ENCODE results near the gene GTSE1. TPM values are rescaled to one million over a fixed set of nuclear protein-coding genes. Genes with fewer than 3 reads are reported as not detected.

GTSE1 gene
- total and polyA plus RNA-seq, 2 of the 13 experiments (the other 11 are each of a cell fraction or from before 2014, with no cell fraction given), result 10.7 to 13.5 TPM

- TF ChIP-seq SYNCRIP (IDR thresholded peaks at IDR 0.05; ENCODE audit: insufficient read depth, low read depth, low read length) (no peak), MED8 (CRISPR knock-in tag; IDR thresholded peaks at IDR 0.05; ENCODE audit: insufficient replicate concordance) (no peak), SOX6 (IDR thresholded peaks at IDR 0.05) (no peak), SOX6 (CRISPR knock-in tag; IDR thresholded peaks at IDR 0.05) (no peak), ZNF263 (CRISPR knock-in tag; IDR thresholded peaks at IDR 0.05) (no peak)
- TF ChIP-seq, protein P1, sequence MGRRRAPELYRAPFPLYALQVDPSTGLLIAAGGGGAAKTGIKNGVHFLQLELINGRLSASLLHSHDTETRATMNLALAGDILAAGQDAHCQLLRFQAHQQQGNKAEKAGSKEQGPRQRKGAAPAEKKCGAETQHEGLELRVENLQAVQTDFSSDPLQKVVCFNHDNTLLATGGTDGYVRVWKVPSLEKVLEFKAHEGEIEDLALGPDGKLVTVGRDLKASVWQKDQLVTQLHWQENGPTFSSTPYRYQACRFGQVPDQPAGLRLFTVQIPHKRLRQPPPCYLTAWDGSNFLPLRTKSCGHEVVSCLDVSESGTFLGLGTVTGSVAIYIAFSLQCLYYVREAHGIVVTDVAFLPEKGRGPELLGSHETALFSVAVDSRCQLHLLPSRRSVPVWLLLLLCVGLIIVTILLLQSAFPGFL (CRISPR knock-in tag; IDR thresholded peaks at IDR 0.05), result no peak
Observed at GRCh38 chr22:46327691-46328465, 31.2 kb downstream of the GTSE1 start (continued).

GRCh38 chr22:46328797-46329196, 32.1 kb downstream of the GTSE1 start:
- no peaks in the 10 kb centered on the region for H3K9me3 ChIP-seq (ENCODE audit: low read length)
- 98% methylated on average over 8 of the region's 11 CpGs for WGBS (ENCODE audit: low lambda C conversion rate)
- no peaks in the 10 kb centered on the region for H3K4me1 ChIP-seq (ENCODE audit: insufficient read depth, low read length)
- no peaks in the 10 kb centered on the region for H4K20me1 ChIP-seq (ENCODE audit: insufficient read depth, low read length)
- no peak overlapping the region for H3K9ac ChIP-seq (ENCODE audit: insufficient read depth, low read depth, low read length)
- H3K27me3 ChIP-seq (ENCODE audit: control insufficient read depth in 1 of 2, insufficient read depth in 2 of 2, low read length in 2 of 2), result no peaks in the 10 kb centered on the region
- BruUV-seq (replicated peaks), result no TSS peak
- H3K4me2 ChIP-seq (ENCODE audit: low read depth, low read length), result no peak overlapping the region
- H3K36me3 ChIP-seq (replicated peaks in 1 of 2; ENCODE audit: control insufficient read depth in 1 of 2, insufficient read depth in 2 of 2, low read length in 2 of 2), result peaks cover 20 to 66% of the 10 kb centered on the region in 2 experiments
- H3K4me3 ChIP-seq (replicated peaks in 1 of 3; ENCODE audit: insufficient read depth in 1 of 3, low read depth in 2 of 3, low read length in 3 of 3), result no peak overlapping the region
- ChIA-PET CTCF (ENCODE audit: low intra/inter-chr PET ratio, low total read pairs) (no interaction called here), POLR2A (no interaction called here)
- DNase-seq (ENCODE audit: low spot score) (no peak), FAIRE-seq (no peak), ATAC-seq (no peak)
- intact Hi-C loops (cut with micrococcal nuclease; ENCODE audit: unreplicated experiment) (no loop called here), in situ Hi-C loops (cut with HindIII; ENCODE audit: extremely low pct_ligation_motif_present, low pct_unique_long_range_greater_than_20kb) (no loop called here)
- H2AFZ ChIP-seq (ENCODE audit: low read length), result no peak overlapping the region
- no peak overlapping the region for H3K27ac ChIP-seq (ENCODE audit: extremely low read length, insufficient read depth, low read length)
- TF ChIP-seq ZNF350 (CRISPR knock-in tag; IDR thresholded peaks at IDR 0.05; ENCODE audit: borderline replicate concordance, low read depth) (no peak), JUN (CRISPR knock-in tag; IDR thresholded peaks at IDR 0.05) (no peak), ZNF382 (CRISPR knock-in tag; IDR thresholded peaks at IDR 0.05; ENCODE audit: borderline replicate concordance) (no peak), NFAT5 (CRISPR knock-in tag; IDR thresholded peaks at IDR 0.05) (no peak), SPEN (CRISPR knock-in tag; IDR thresholded peaks at IDR 0.05; ENCODE audit: low read depth) (no peak)
- H3K79me2 ChIP-seq (ENCODE audit: insufficient read depth, low read length), result no peaks in the 10 kb centered on the region

Data from HepG2 (cell line).